Fibroblast of villous mesenchyme (primary cell): ENCODE data around the gene HLA-DQB2. TPM values are rescaled to one million over a fixed set of nuclear protein-coding genes. Genes with fewer than 3 reads are reported as not detected.
"Not testable (repeated sequence)": the region's sequence is repeated elsewhere in the genome, so short reads cannot be mapped to it uniquely, and the experiment has no call there.

Source experiments
- DNase-seq: peaks from one replicate; pipeline ENCODE4 v3.0.0-alpha.2; 2010; ENCODE audit warnings: low read depth
- H3K4me3 ChIP-seq: 2 replicates; pipeline ENCODE4 v1.5.1; 2011; ENCODE audit warnings: low read depth, mild to moderate bottlenecking, low read length
- CTCF ChIP-seq: IDR thresholded peaks from 2 replicates; pipeline ENCODE4 v1.5.1; 2012; ENCODE audit warnings: low read depth, mild to moderate bottlenecking, low read length; ENCODE audit not compliant: insufficient read depth
- total RNA-seq: library from RNA; depleted of rRNA; stranded (reverse); fragments of >200 nt; gene quantifications from 2 replicates; pipeline ENCODE4 v1.2.3, GENCODE V29; 2012

HLA-DQB2 gene
- total RNA-seq, 1 donor: not detected

DNA sequence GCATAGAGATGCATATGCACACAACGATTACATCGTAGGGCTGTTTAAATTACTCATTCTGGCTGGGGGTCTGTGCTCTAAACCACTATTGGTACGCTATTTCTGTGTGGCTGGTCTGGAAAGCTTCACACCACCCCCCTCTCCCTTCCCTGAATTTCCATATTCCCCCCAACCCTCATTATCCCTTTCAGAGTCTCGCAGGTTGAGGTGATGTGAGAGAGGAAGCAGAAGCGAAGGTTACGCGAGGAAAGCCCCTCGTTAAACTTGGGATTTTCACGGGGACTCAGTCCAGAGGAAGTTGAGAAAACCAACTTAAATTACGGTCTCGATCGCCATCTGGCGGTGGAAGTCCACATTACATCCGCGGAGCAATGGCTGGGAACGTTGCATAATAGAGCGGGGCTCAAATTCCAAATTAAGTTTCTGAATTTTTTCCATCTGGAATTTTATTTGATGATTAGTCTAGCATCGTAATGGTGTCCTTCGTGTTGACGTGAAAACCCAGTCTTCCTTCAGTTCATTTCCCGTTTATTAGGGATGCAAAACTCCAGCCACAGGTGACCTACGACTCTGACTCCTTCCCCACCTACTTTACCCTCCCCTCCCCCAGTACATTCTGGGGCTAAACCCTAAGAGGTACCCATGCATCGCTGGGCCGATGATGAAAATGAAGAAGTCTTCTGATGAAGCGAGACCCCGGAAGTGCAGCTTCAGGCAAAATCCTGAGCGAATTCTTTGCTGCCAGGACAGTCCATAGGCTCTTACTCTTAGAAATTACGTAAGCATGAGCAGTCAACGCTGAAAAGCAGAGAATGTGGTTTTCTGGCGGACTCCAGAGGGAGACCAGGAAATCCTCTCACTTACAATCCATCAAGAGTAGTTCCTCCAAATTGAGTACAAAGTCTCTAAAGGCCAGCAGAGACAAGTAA, 33.8 kb upstream of the HLA-DQB2 start:
- H3K4me3 ChIP-seq: peak overlapping the region; percentile 52
- peak; percentile 74 for TF ChIP-seq CTCF

GRCh38 chr6:32794510-32794909, 31.2 kb upstream of the HLA-DQB2 start:
- no peak overlapping the region for H3K4me3 ChIP-seq
- no peak for TF ChIP-seq CTCF
- no peak for DNase-seq

More for the DNA sequence above, 33.8 kb upstream of the HLA-DQB2 start:
- peak; percentile 69 for DNase-seq

- no peak for DNase-seq
- TF ChIP-seq CTCF: no peak
- no peak overlapping the region for H3K4me3 ChIP-seq
Measured at GRCh38 chr6:32792901-32793435, 29.6 kb upstream of the HLA-DQB2 start.

GRCh38 chr6:32790306-32790705, 27.0 kb upstream of the HLA-DQB2 start:
- no peak for DNase-seq
- H3K4me3 ChIP-seq: no peak overlapping the region
- TF ChIP-seq CTCF: no peak

- peak; percentile 69 for TF ChIP-seq CTCF
- peak; percentile 73 for DNase-seq
- H3K4me3 ChIP-seq: no peak overlapping the region
Measured at GRCh38 chr6:32785781-32786533, 22.6 kb upstream of the HLA-DQB2 start.

GRCh38 chr6:32782923-32783322, 19.6 kb upstream of the HLA-DQB2 start:
- not testable (repeated sequence) for DNase-seq, H3K4me3 ChIP-seq

- DNase-seq: no peak
- no peak overlapping the region for H3K4me3 ChIP-seq
- TF ChIP-seq CTCF: no peak
Measured at GRCh38 chr6:32779036-32779435, 15.7 kb upstream of the HLA-DQB2 start.
